ENCODE measurements around the gene PLK5.

- TF ChIP-seq CTCF (conservative IDR thresholded peaks at IDR 0.05 in 1 of 2, IDR thresholded peaks at IDR 0.05 in 1 of 2; ENCODE audit: low read depth in 1 of 2, low read length in 2 of 2) (no peak), EZH2 (IDR thresholded peaks at IDR 0.05; ENCODE audit: low read length, missing control alignments) (no peak)
These were observed 60.8 kb downstream of the PLK5 start for GRCh38 chr19:1584500-1585242.
